Measurements from ENCODE around the gene VAV3.
"Not testable (repeated sequence)": the region's sequence is repeated elsewhere in the genome, so short reads cannot be mapped to it uniquely, and the experiment has no call there.

Gene VAV3, protein sequence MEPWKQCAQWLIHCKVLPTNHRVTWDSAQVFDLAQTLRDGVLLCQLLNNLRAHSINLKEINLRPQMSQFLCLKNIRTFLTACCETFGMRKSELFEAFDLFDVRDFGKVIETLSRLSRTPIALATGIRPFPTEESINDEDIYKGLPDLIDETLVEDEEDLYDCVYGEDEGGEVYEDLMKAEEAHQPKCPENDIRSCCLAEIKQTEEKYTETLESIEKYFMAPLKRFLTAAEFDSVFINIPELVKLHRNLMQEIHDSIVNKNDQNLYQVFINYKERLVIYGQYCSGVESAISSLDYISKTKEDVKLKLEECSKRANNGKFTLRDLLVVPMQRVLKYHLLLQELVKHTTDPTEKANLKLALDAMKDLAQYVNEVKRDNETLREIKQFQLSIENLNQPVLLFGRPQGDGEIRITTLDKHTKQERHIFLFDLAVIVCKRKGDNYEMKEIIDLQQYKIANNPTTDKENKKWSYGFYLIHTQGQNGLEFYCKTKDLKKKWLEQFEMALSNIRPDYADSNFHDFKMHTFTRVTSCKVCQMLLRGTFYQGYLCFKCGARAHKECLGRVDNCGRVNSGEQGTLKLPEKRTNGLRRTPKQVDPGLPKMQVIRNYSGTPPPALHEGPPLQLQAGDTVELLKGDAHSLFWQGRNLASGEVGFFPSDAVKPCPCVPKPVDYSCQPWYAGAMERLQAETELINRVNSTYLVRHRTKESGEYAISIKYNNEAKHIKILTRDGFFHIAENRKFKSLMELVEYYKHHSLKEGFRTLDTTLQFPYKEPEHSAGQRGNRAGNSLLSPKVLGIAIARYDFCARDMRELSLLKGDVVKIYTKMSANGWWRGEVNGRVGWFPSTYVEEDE

GRCh38 chr1:107965110-107965991 is at the start of gene VAV3:
Gene VAV3 (minus strand): TSS chr1:107965180. CDS start chr1:107964869, 311 bp downstream.
- DNase-seq: peak; percentile 55

GRCh38 chr1:108012553-108012952 is 47.6 kb upstream of the VAV3 start:
- DNase-seq: no peak

DNA sequence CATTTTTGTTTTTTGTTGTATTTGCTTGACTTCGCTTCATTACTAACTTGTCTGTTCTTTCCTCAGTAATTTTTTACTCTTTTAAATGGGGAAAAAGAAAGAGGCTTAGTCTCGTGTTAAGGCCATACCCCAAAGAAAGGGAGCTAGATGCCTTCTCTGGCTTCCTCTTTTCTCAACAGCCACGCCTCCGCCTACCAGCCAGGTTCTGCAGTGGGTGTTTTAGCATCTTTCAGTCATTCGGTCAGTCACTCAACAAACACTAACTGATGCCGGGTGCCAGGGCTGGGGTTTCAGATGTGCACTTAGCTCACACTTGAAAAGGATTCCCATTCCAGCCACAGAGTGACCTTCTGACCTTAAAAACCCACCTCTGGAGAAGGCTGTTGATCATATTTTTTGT is 46.3 kb upstream of the VAV3 start:
- DNase-seq: no peak

DNA sequence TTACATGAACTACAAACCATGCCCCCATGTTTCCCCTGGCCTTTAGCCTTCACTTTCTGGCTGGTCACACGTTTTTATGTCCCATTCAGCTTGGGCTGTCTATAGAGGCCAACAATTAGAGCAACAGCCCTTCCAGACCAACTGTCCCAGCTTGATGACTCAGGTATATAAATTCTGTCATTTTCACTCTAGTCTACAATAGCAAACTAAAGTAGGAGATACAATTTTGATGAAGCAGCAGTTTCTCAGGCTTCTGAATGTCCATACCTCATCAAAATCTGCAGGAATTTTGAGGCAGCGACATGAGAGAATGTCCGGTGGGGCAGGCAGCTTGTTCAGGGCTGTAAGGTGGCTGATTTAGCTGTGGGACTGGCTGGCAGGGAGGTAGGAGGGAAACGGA is 45.6 kb upstream of the VAV3 start:
- DNase-seq: no peak

- DNase-seq: no peak
Observed at GRCh38 chr1:108009603-108010195, 44.7 kb upstream of the VAV3 start.

GRCh38 chr1:108007531-108007930 is 42.6 kb upstream of the VAV3 start:
- no peak for DNase-seq

DNA sequence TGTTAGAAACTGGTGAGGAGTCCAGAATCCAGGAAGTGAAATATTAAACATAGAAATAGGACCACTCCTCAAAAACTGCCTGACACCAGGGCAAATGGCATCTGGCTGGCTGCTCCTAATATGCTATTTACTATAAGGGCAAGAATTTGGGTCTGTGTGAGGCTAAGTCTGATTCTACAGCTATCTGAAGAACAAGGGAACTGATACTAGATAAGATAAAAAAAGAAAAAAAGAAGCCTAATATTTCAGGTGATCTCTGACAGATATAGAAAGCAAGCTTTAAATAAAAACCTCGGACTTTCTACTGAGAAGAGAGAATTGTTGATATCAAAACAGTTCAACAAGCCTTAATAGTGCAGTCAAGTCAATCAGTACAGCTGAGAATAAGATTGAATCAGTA is 42.1 kb upstream of the VAV3 start:
- DNase-seq: no peak

- DNase-seq: not testable (repeated sequence)
Observed at GRCh38 chr1:108004919-108005318, 39.9 kb upstream of the VAV3 start.

DNA sequence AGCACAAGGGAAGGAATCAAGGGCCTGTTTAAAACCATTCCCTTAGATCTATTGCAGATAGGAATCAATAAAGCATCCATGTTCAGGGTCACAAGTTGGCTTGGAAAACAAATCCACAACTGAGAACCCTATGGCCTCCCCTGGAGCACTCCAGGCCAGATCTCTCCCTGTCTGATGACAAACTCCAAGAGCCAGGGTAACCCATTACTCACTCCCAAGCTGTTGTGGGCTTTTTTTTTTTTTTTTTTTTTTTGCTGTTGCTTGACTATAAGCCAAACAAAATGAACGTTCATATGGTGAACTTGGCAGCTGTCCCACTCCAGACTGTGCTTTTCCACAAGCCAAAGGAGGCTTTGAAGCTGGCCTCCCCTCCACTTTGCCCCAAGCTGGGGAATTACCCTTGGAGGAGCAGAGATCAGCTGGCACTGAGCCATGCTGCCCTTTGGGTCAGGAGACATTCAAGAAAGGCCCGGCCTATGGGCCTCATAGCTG is 35.7 kb upstream of the VAV3 start:
- DNase-seq: no peak

- no peak for DNase-seq
Observed at GRCh38 chr1:108000184-108000583, 35.2 kb upstream of the VAV3 start.

DNA sequence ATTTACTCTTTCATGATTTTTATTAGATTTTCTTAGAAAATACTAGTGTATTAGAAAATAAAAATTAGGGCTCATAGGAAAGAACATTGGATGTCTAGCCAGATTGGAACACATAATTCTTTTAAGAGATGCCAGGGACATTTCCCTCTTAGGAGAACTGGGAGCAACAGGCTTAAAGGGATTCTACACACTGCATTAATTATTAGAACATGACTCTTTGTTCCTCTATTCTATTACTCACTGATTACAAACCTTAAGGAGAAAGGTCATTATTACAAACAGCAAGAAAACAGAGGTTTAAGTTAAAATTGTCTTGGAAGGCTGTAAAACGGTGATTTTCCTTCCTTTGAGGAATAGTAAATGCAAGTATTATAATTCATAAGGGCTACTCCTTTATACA is 32.9 kb upstream of the VAV3 start:
- no peak for DNase-seq

- DNase-seq: no peak
Observed at GRCh38 chr1:107993920-107994319, 28.9 kb upstream of the VAV3 start.

- DNase-seq: no peak
Observed at GRCh38 chr1:107992347-107992746, 27.4 kb upstream of the VAV3 start.

- DNase-seq: no peak
Observed at GRCh38 chr1:107991371-107992066, 26.5 kb upstream of the VAV3 start.

DNA sequence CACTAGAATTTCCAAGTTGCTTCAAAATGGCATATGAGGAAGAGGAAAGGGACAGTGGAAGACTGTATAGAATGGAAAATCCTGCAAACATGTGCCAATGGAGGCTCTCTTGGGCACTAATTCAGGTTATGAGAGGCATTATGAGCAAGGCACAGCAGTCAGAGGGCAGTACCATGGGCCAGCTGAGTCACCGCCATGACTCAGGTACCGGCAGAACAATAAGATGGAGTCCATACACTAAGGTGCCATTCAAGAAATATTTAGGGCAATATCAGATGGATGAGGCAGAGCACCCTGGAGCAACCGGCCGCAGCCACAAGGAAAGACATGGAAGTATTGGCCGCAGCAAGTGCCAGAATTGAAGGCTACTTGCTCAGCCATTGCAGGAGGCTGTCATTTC is 25.6 kb upstream of the VAV3 start:
- DNase-seq: no peak

GRCh38 chr1:107981277-107981676 is 16.3 kb upstream of the VAV3 start:
- DNase-seq: no peak

DNA sequence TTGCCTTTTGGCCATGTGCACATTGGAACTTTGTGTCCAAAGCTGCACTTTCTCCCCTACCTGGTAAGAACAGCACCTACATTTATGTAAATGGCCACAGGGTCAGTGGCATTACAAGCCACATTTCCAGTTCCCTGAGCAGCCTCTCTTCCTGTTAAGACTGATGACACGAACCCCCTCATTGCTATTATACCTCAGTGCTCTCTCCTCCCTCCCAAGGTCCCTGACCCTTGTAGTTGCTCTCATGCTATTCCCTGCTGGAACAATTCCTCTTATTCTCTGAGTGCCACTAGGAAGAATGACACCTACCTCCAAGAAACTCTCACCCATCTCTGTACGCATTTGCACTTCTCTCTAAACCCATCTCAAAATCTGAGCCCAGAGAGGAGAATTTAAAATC is 14.9 kb upstream of the VAV3 start:
- DNase-seq: no peak

- no peak for DNase-seq
Observed at GRCh38 chr1:107979088-107979487, 14.1 kb upstream of the VAV3 start.

- no peak for DNase-seq
Observed at GRCh38 chr1:107976836-107977235, 11.9 kb upstream of the VAV3 start.

- no peak for DNase-seq
Observed at GRCh38 chr1:107976431-107976830, 11.5 kb upstream of the VAV3 start.

DNA sequence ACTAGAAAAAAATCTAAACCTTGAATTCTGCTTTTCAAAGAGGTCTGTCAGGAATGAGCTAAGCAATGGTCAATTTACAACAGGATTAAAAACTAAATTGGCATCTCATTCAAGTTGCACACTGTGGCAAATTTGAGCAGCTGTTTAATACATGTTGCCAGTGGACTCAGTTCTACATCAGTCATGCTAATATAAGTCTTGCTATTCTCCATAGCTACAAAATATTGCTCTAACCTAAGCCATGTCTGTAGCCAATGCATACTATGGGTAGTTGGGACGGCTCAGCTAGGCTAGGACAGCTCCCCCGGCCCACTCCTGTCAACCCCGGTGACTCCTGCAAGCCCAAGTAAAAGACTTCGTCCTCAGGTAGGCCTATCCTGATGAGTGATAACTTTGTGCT is 10.9 kb upstream of the VAV3 start:
- no peak for DNase-seq

GRCh38 chr1:107974090-107974489 is 9.1 kb upstream of the VAV3 start:
- no peak for DNase-seq

Measured in CD4-positive, alpha-beta T cell treated with Interleukin-21 for 1 hour (primary cell).